K562 (cell line): ENCODE measurements around the gene ZFAND6. TPM values are rescaled to one million over a fixed set of nuclear protein-coding genes. Genes with fewer than 3 reads are reported as not detected.

Experiments
- ATAC-seq: fragments of 200-7000 bp; cut with Tn5 transposase; 3 replicates; pipeline ENCODE4 v1.9.1; 2020; ENCODE audit warnings: moderate library complexity
- BruUV-seq: library from RNA; stranded (reverse); fragments of 400-500 nt; replicated peaks from 2 replicates; lab custom pipeline; 2021; lab: Mats Ljungman, UMichigan
- CTCF ChIA-PET: fragments of 300-600 bp; formaldehyde crosslinking; extraction: SDS; loops from one replicate; lab custom pipeline; 2021; ENCODE audit warnings: low intra/inter-chr PET ratio; lab: Yijun Ruan, JAX
- POLR2A ChIA-PET: fragments of 300-600, 350-650 bp; sonication (Branson Sonifier 250); formaldehyde crosslinking; extraction: SDS; loops from one replicate; lab custom pipeline; 2021; ENCODE audit warnings: antibody characterized with exemption, inconsistent platforms; lab: Yijun Ruan, JAX
- DNase-seq, 4 experiments: peaks; one replicate each; pipeline versions ENCODE4 v3.0.0 to v3.0.0-alpha.2; 2011 to 2018; ENCODE audit warnings: low spot score in 3 of 4, mixed read lengths in 3 of 4; ENCODE audit errors: extremely low read depth in 1 of 4
- FAIRE-seq: peaks from 2 replicates; lab custom pipeline; 2011; peaks lifted over from hg19 to GRCh38; lab: Jason Lieb, UNC
- H2AFZ ChIP-seq: 2 replicates; pipeline ENCODE4 v1.6.0; 2011; ENCODE audit warnings: low read depth, low read length, control low read depth, inconsistent platforms
- H3K27ac ChIP-seq: fragments of 200-600 bp; 3 replicates; pipeline ENCODE4 v1.8.0; 2011; ENCODE audit warnings: low read depth, mild to moderate bottlenecking, control low read depth, inconsistent platforms, low read length, moderate library complexity, mixed read lengths; ENCODE audit errors: extremely low read depth
- H3K27me3 ChIP-seq, 2 experiments: fragments of 300-600 bp in 1 of 2; 2 replicates in 1 of 2; 3 replicates in 1 of 2; pipeline versions ENCODE4 v1.6.0 to v1.8.0; 2011; ENCODE audit warnings: inconsistent platforms in 2 of 2, low read length in 2 of 2, mild to moderate bottlenecking in 1 of 2, mixed read lengths in 1 of 2, moderate library complexity in 1 of 2; ENCODE audit not compliant: control insufficient read depth in 2 of 2, insufficient read depth in 2 of 2
- H3K36me3 ChIP-seq: fragments of 300-600 bp; 3 replicates; pipeline ENCODE4 v1.8.0; 2011; ENCODE audit warnings: mild to moderate bottlenecking, low read length, inconsistent platforms; ENCODE audit not compliant: control insufficient read depth, insufficient read depth
- H3K4me1 ChIP-seq, 2 experiments: fragments of 200-600 bp in 1 of 2; replicated peaks in 1 of 2; 2 replicates in 1 of 2; 3 replicates in 1 of 2; pipeline versions ENCODE4 v1.5.1 to v1.8.0; 2011; ENCODE audit warnings: inconsistent platforms in 2 of 2, low read length in 2 of 2, mild to moderate bottlenecking in 1 of 2, mixed read lengths in 1 of 2, moderate library complexity in 1 of 2; ENCODE audit not compliant: control insufficient read depth in 2 of 2, insufficient read depth in 2 of 2
- H3K4me2 ChIP-seq: 2 replicates; pipeline ENCODE4 v1.6.1; 2011; ENCODE audit warnings: low read length, control low read depth, inconsistent platforms, mixed read lengths; ENCODE audit not compliant: insufficient read depth
- H3K4me3 ChIP-seq: fragments of 200-600 bp; sonication (generic), shearing (Covaris generic); 2 replicates; pipeline ENCODE4 v1.5.1; 2016; ENCODE audit warnings: control low read depth, inconsistent platforms
- H3K79me2 ChIP-seq: fragments of 200-600 bp; 3 replicates; pipeline ENCODE4 v1.8.0; 2011; ENCODE audit warnings: low read length, inconsistent platforms; ENCODE audit not compliant: control insufficient read depth, insufficient read depth
- H3K9ac ChIP-seq, 2 experiments: 2 replicates each; pipeline versions ENCODE4 v1.6.0 to v1.6.1; 2011; ENCODE audit warnings: low read depth in 2 of 2, low read length in 2 of 2, control low read depth in 1 of 2, inconsistent platforms in 1 of 2, mild to moderate bottlenecking in 1 of 2, mixed read lengths in 1 of 2; ENCODE audit not compliant: insufficient read depth in 1 of 2
- H3K9me1 ChIP-seq: one replicate; pipeline ENCODE4 v1.6.0; 2011; ENCODE audit warnings: inconsistent platforms, mild to moderate bottlenecking, low read length, moderate library complexity; ENCODE audit not compliant: control insufficient read depth, insufficient read depth
- H3K9me3 ChIP-seq: replicated peaks from 2 replicates; pipeline ENCODE4 v1.5.1; 2011; ENCODE audit warnings: low read depth, low read length, inconsistent platforms; ENCODE audit not compliant: control insufficient read depth, insufficient read depth
- H4K20me1 ChIP-seq: replicated peaks from 2 replicates; pipeline ENCODE4 v1.6.1; 2011; ENCODE audit warnings: low read length, inconsistent platforms, mixed read lengths; ENCODE audit not compliant: control insufficient read depth, insufficient read depth
- MYNN ChIP-seq, 2 experiments: sonication (generic); formaldehyde crosslinking in 1 of 2; IDR thresholded peaks; 2 replicates each; pipeline versions ENCODE4 v1.5.0 to v1.6.1; 2016 to 2020; ENCODE audit warnings: antibody characterized with exemption in 1 of 2, missing genetic modification reagents in 1 of 2
- NFRKB ChIP-seq: fragments of 450-650 bp; IDR thresholded peaks from 2 replicates; pipeline ENCODE4 v1.6.1; 2016; ENCODE audit warnings: low read depth
- SRSF7 ChIP-seq: fragments of 200-400 bp; formaldehyde crosslinking; optimal IDR thresholded peaks from 2 replicates; pipeline ENCODE3; 2017; ENCODE audit warnings: mild to moderate bottlenecking, low read depth, low read length
- ZNF778 ChIP-seq: fragments of 450-650 bp; formaldehyde crosslinking; IDR thresholded peaks from 2 replicates; pipeline ENCODE4 v1.4.0; 2020; ENCODE audit warnings: mild to moderate bottlenecking, moderate library complexity
- WGBS: fragments of 100-300 bp; shearing (Covaris generic); methylation state at CpG from one replicate; pipeline ENCODE4 v1.1.6; 2016; ENCODE audit warnings: low coverage, mixed read lengths; ENCODE audit not compliant: insufficient coverage; ENCODE audit errors: missing lambda C conversion rate; 5-methylcytosine and 5-hydroxymethylcytosine counted together
- in situ Hi-C: fragments of 300-500 bp; cut with MboI; formaldehyde crosslinking; loops from 4 replicates; pipeline ENCODE4 v1.15.0; 2018; ENCODE audit warnings: inconsistent platforms, mixed read lengths
- intact Hi-C: fragments of 100-400 bp; cut with micrococcal nuclease; formaldehyde crosslinking; loops from 2 replicates; pipeline ENCODE4 v1.14.2; 2022
- polyA plus RNA-seq, 8 experiments: library from polyadenylated mRNA; depleted of rRNA in 4 of 8; stranded (reverse) in 5 of 8; unstranded in 3 of 8; fragments of >200 nt; fragmentation: Nextera tagmentation in 2 of 8; fragmentation: Illumina TruSeq in 1 of 8; extraction: Ambion mirVana in 2 of 8; extraction: Trizol in 1 of 8; gene quantifications; 2 replicates each; pipeline versions ENCODE4 v1.2.1 to v1.2.3, GENCODE V29; 2011 to 2014; ENCODE audit warnings: inconsistent platforms in 1 of 8, missing spikeins in 1 of 8
- total RNA-seq, 7 experiments: library from RNA; depleted of rRNA in 6 of 7; stranded (reverse); fragments of >200 nt in 6 of 7; fragmentation: Illumina TruSeq in 2 of 7; extraction: Trizol in 2 of 7; gene quantifications; 2 replicates each; pipeline versions ENCODE4 v1.2.1 to v1.2.3, GENCODE V29; 2011 to 2021; ENCODE audit warnings: low replicate concordance in 1 of 7
- TF ChIP-seq, protein P1 (sequence below), 3 experiments: fragments of 200-800 bp in 1 of 3; sonication (Bioruptor generic) in 1 of 3; sonication (generic) in 1 of 3; formaldehyde crosslinking in 1 of 3; IDR thresholded peaks; 2 replicates each; pipeline versions ENCODE4 v1.6.1 to v1.8.0; 2016 to 2022; ENCODE audit warnings: mild to moderate bottlenecking in 2 of 3, missing compliant biosample characterization in 2 of 3, missing genetic modification characterization in 2 of 3, missing genetic modification reagents in 1 of 3
- TF ChIP-seq, protein P2 (sequence below): fragments of 250-450 bp; sonication (Bioruptor Pico); IDR thresholded peaks from 2 replicates; pipeline ENCODE4 v1.4.0; 2020; ENCODE audit warnings: mild to moderate bottlenecking, moderate library complexity
- TF ChIP-seq, protein P3 (sequence below), 3 experiments: fragments of 200-800 bp in 1 of 3; fragments of 250-450 bp in 1 of 3; fragments of 450-650 bp in 1 of 3; sonication (Bioruptor Pico) in 1 of 3; sonication (Bioruptor generic) in 1 of 3; formaldehyde crosslinking in 1 of 3; IDR thresholded peaks; 2 replicates each; pipeline versions ENCODE4 v1.6.1 to v1.8.0; 2016 to 2022; ENCODE audit warnings: mild to moderate bottlenecking in 2 of 3, missing genetic modification characterization in 2 of 3, missing compliant biosample characterization in 1 of 3, moderate library complexity in 1 of 3

The ZFAND6 gene
- total and polyA plus RNA-seq, 9 of the 15 experiments (the other 6 are each of a cell fraction or from before 2014, with no cell fraction given) = 53.9 to 206 (median 88.9) TPM

DNA sequence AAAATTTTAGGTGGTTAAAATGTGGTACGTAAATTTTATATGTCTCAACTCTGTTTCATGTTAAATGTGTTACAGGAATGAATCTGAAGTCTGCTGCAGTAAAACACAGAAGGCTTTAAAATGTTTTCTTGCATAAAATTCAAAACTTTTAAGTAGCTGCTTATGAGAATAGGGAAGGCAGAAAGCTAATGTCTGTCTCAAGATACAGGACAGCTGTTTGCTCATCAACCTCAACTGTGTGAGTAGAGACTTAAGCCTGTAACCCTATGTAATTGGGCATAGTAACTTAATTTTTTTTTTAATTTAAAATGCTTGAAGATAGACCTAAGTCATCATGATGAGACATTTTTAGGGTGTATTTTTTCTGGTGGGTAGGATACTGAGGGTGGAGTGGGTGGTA is 38.9 kb downstream of the ZFAND6 start (continued):
- TF ChIP-seq, protein P1, sequence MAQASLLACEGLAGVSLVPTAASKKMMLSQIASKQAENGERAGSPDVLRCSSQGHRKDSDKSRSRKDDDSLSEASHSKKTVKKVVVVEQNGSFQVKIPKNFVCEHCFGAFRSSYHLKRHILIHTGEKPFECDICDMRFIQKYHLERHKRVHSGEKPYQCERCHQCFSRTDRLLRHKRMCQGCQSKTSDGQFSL (CRISPR knock-in tag; IDR thresholded peaks at IDR 0.05) = no peak
- TF ChIP-seq, protein P1 (tag; IDR thresholded peaks at IDR 0.05) = no peak
- TF ChIP-seq NFRKB = no peak

DNA sequence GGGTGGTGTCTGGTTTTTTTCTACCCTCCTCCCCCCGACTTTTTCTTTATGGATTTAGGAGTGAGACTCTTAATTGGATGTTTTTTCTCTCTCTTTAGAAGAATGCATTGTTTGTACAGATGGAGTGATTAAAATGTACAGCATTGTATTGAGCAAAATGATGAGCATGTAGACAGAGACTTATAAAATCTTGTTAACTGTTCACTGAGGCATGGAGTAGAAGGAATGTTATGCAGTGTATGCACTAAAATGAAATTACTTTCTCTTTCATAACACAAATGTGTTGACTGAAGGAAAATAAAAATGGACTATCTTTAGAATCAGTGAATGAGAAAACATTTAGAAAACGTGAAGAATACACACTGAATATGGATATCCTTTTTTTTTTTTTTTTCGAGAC is 39.8 kb downstream of the ZFAND6 start:
- BruUV-seq = no TSS peak
- Histone ChIP-seq H3K9me3 (no peaks in the 10 kb centered on the region), H3K27me3 (no peaks in the 10 kb centered on the region), H3K36me3 (peaks cover 7% of the 10 kb centered on the region), H3K27ac (no peak overlapping the region), H2AFZ (no peak overlapping the region), H3K9me1 (no peaks in the 10 kb centered on the region), H3K79me2 (peaks cover 74% of the 10 kb centered on the region), H3K9ac (no peak overlapping the region), H3K4me2 (no peak overlapping the region), H4K20me1 (peaks cover 6% of the 10 kb centered on the region), H3K4me3 (no peak overlapping the region), H3K4me1 (peaks cover 0 to 5% of the 10 kb centered on the region in 2 experiments; a peak in 2 of 5 replicates)
- in situ Hi-C loops (no loop called here), intact Hi-C loops (no loop called here)
- POLR2A ChIA-PET = no interaction called here
- CTCF ChIA-PET = no interaction called here
- no peak for ATAC-seq
- 73% methylated on average over 2 of the region's 3 CpGs for WGBS
- no peak for FAIRE-seq
- TF ChIP-seq ZNF778 (CRISPR knock-in tag) = no peak
- TF ChIP-seq SRSF7 = no peak
- TF ChIP-seq, protein P2, sequence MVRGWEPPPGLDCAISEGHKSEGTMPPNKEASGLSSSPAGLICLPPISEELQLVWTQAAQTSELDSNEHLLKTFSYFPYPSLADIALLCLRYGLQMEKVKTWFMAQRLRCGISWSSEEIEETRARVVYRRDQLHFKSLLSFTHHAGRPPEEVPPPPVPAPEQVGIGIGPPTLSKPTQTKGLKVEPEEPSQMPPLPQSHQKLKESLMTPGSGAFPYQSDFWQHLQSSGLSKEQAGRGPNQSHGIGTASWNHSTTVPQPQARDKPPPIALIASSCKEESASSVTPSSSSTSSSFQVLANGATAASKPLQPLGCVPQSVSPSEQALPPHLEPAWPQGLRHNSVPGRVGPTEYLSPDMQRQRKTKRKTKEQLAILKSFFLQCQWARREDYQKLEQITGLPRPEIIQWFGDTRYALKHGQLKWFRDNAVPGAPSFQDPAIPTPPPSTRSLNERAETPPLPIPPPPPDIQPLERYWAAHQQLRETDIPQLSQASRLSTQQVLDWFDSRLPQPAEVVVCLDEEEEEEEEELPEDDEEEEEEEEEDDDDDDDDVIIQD (CRISPR knock-in tag) = no peak
- TF ChIP-seq, protein P3, sequence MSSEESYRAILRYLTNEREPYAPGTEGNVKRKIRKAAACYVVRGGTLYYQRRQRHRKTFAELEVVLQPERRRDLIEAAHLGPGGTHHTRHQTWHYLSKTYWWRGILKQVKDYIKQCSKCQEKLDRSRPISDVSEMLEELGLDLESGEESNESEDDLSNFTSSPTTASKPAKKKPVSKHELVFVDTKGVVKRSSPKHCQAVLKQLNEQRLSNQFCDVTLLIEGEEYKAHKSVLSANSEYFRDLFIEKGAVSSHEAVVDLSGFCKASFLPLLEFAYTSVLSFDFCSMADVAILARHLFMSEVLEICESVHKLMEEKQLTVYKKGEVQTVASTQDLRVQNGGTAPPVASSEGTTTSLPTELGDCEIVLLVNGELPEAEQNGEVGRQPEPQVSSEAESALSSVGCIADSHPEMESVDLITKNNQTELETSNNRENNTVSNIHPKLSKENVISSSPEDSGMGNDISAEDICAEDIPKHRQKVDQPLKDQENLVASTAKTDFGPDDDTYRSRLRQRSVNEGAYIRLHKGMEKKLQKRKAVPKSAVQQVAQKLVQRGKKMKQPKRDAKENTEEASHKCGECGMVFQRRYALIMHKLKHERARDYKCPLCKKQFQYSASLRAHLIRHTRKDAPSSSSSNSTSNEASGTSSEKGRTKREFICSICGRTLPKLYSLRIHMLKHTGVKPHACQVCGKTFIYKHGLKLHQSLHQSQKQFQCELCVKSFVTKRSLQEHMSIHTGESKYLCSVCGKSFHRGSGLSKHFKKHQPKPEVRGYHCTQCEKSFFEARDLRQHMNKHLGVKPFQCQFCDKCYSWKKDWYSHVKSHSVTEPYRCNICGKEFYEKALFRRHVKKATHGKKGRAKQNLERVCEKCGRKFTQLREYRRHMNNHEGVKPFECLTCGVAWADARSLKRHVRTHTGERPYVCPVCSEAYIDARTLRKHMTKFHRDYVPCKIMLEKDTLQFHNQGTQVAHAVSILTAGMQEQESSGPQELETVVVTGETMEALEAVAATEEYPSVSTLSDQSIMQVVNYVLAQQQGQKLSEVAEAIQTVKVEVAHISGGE (CRISPR knock-in tag; IDR thresholded peaks at IDR 0.05) = no peak
- 0 out of 2 replicates have a peak, but pooled peaks have one; percentile 46 for TF ChIP-seq MYNN (IDR thresholded peaks at IDR 0.05)
- no peak for TF ChIP-seq MYNN (CRISPR knock-in tag; IDR thresholded peaks at IDR 0.05)
- no peak for DNase-seq
